Heart right ventricle (tissue), 16 donors: Measurements from ENCODE around the gene FEN1. TPM values are rescaled to one million over a fixed set of nuclear protein-coding genes. Genes with fewer than 3 reads are reported as not detected.

Source experiments
- ATAC-seq, 8 donors: fragments of 200-7000 bp; cut with Tn5 transposase; one replicate each; pipeline ENCODE4 v1.9.1; 2020; ENCODE audit warnings: mild to moderate bottlenecking in 8 of 8, moderate library complexity in 8 of 8, moderate number of reproducible peaks in 1 of 8
- DNase-seq, 2 donors: peaks; one replicate each; pipeline ENCODE4 v3.0.0-alpha.2; 2020
- H3K27ac ChIP-seq, 10 donors: fragments of 200-600 bp; sonication (generic) in 2 of 10; one replicate each; pipeline versions ENCODE4 v1.5.0 to v1.8.0; 2020 to 2022; ENCODE audit warnings: mild to moderate bottlenecking in 3 of 10
- H3K27me3 ChIP-seq, 7 donors: fragments of 200-600 bp; one replicate each; pipeline ENCODE4 v1.8.0; 2021 to 2022; ENCODE audit warnings: mild to moderate bottlenecking in 2 of 7
- H3K36me3 ChIP-seq, 9 donors: fragments of 200-600 bp; sonication (generic) in 1 of 9; one replicate each; pipeline versions ENCODE4 v1.5.0 to v1.8.0; 2020 to 2022; ENCODE audit warnings: mild to moderate bottlenecking in 2 of 9
- H3K4me1 ChIP-seq, 9 donors: fragments of 200-600 bp; sonication (generic) in 1 of 9; one replicate each; pipeline versions ENCODE4 v1.5.0 to v1.8.0; 2020 to 2022; ENCODE audit warnings: mild to moderate bottlenecking in 4 of 9
- H3K4me3 ChIP-seq, 10 donors: fragments of 200-600 bp; sonication (generic) in 2 of 10; one replicate each; pipeline versions ENCODE4 v1.5.0 to v1.8.0; 2020 to 2022; ENCODE audit warnings: mild to moderate bottlenecking in 7 of 10, moderate library complexity in 2 of 10
- H3K9me3 ChIP-seq, 11 donors: fragments of 200-600 bp in 10 of 11; sonication (generic) in 2 of 11; one replicate each; pipeline versions ENCODE4 v1.5.0 to v1.8.0; 2013 to 2022; ENCODE audit warnings: mild to moderate bottlenecking in 2 of 11, control low read depth in 1 of 11, moderate library complexity in 1 of 11
- CTCF ChIP-seq, 9 donors: fragments of 200-600 bp; sonication (generic) in 2 of 9; IDR thresholded peaks; one replicate each; pipeline versions ENCODE4 v1.5.0 to v1.8.0; 2021 to 2022; ENCODE audit warnings: antibody characterized with exemption in 9 of 9, mild to moderate bottlenecking in 5 of 9, moderate library complexity in 1 of 9
- WGBS, 2 donors: extraction: QIAGEN DNeasy Blood & Tissue Kit; methylation state at CpG; one replicate each; pipeline ENCODE4 v1.1.7; 2013; ENCODE audit warnings: inconsistent platforms in 1 of 2; 5-methylcytosine and 5-hydroxymethylcytosine counted together
- intact Hi-C, 10 donors: fragments of 100-400 bp; cut with DNase I; formaldehyde crosslinking; loops; one replicate each; pipeline versions ENCODE4 v1.11.1 to v1.14.2; 2022
- polyA plus RNA-seq, 2 donors: library from polyadenylated mRNA; stranded (reverse); fragments of 200-250 nt; gene quantifications; one replicate each; pipeline ENCODE4 v1.2.3, GENCODE V29; 2013
- total RNA-seq, 10 donors: library from RNA; stranded (reverse); fragmentation: NEBNext Ultra II Directional in 3 of 10; extraction: Animal tissue kit (Norgen Biotek cat#: 25700) in 3 of 10; gene quantifications; one replicate each; pipeline versions ENCODE4 v1.2.1 to v1.2.4, GENCODE V29; 2021 to 2023
- donor health status: Arrhythmogenic right ventricular cardiomyopathy.
- donor health status: ischemic (EF 13 %, LVEDD 7.1; RV severe dilation, severe dysfunction).
- donor health status: healthy with polysubstance abuse.
- donor health status: DM: no; HTN: yes; CAD: no.
- donor health status: DM: no; HTN: no; CAD: no.
- donor health status: ischemic (EF 25% LVEDD 6.9; RV normal size, moderate dysfunction).
- donor health status: ischemic (EF 25% LVEDD 5.7; RV mildly dilated, moderate dysfunction).
- donor health status: healthy.
- donor health status: DM: yes; HTN: yes; CAD: no.
- donor health status: Ischemic cardiomyopathy.
- donor health status: ischemic (EF 35%, LVEDD 5.7; RV mildly dilated, moderate dysfunction).
- donor health status: nonischemic (EF 11% LVEDD 7.7; RV severe dilation, severe dysfunction).
- donor health status: DM: yes; HTN: yes; CAD: no.
- donor health status: PGD.
- donor health status: ischemic (EF 29% LVEDD 5.4; RV normal size, mild dysfunction).
- donor health status: nonischemic (EF 23%, LVEDD 6.1; RV moderate dilation, normal function).

Gene FEN1
- total and polyA plus RNA-seq, 12 donors, result 2.1 to 8.8 (median 6.2) TPM

- WGBS, 2 donors, result 91 to 99% methylated on average over 6 of the region's 6 CpGs
- no peak for DNase-seq
Measured at GRCh38 chr11:61775106-61775505, 17.6 kb upstream of the FEN1 start.

GRCh38 chr11:61775606-61776554 is 16.8 kb upstream of the FEN1 start:
- ATAC-seq, result no peak
- no peak for TF ChIP-seq CTCF (IDR thresholded peaks at IDR 0.05)
- peaks cover 0 to 13% (median 0%) of the 10 kb centered on the region in 7 donors for H3K27me3 ChIP-seq

More at GRCh38 chr11:61775106-61775505, 17.6 kb upstream of the FEN1 start:
- peaks cover 0 to 13% (median 0%) of the 10 kb centered on the region in 7 donors for H3K27me3 ChIP-seq
- H3K27ac ChIP-seq, result no peak overlapping the region
- ATAC-seq, result no peak
- intact Hi-C loops, result no loop called here
- H3K9me3 ChIP-seq, result no peaks in the 10 kb centered on the region
- no peaks in the 10 kb centered on the region for H3K36me3 ChIP-seq
- TF ChIP-seq CTCF (IDR thresholded peaks at IDR 0.05), result no peak
- H3K4me3 ChIP-seq, result no peak overlapping the region
- H3K4me1 ChIP-seq, result peaks cover 0 to 22% (median 6%) of the 10 kb centered on the region in 9 donors

GRCh38 chr11:61776561-61777075 is 16.1 kb upstream of the FEN1 start:
- ATAC-seq, result peak in 5 of 8 donors; percentile 27 to 63 (median 48)
- no peaks in the 10 kb centered on the region for H3K36me3 ChIP-seq
- no peak overlapping the region for H3K27ac ChIP-seq
- peak; percentile 23 to 77 (median 59) for TF ChIP-seq CTCF (IDR thresholded peaks at IDR 0.05)
- H3K4me1 ChIP-seq, result peaks cover 0 to 22% (median 6%) of the 10 kb centered on the region in 9 donors
- intact Hi-C loops, result no loop called here
- WGBS, 2 donors, result 71 to 73% methylated on average over 9 of the region's 9 CpGs
- no peaks in the 10 kb centered on the region for H3K9me3 ChIP-seq
- DNase-seq, result peak; percentile 35 to 38
- H3K4me3 ChIP-seq, result no peak overlapping the region
- H3K27me3 ChIP-seq, result peaks cover 0 to 13% (median 0%) of the 10 kb centered on the region in 7 donors

More at GRCh38 chr11:61775606-61776554, 16.8 kb upstream of the FEN1 start:
- H3K4me1 ChIP-seq, result peaks cover 0 to 22% (median 6%) of the 10 kb centered on the region in 9 donors
- DNase-seq, result no peak
- H3K9me3 ChIP-seq, result no peaks in the 10 kb centered on the region
- no peaks in the 10 kb centered on the region for H3K36me3 ChIP-seq
- 87 to 88% methylated on average over 20 of the region's 20 CpGs for WGBS, 2 donors
- intact Hi-C loops, result no loop called here
- no peak overlapping the region for H3K4me3 ChIP-seq
- H3K27ac ChIP-seq, result no peak overlapping the region

GRCh38 chr11:61777234-61778090 is 15.2 kb upstream of the FEN1 start:
- no peaks in the 10 kb centered on the region for H3K36me3 ChIP-seq
- DNase-seq (peak; percentile 45 to 66), ATAC-seq (peak; percentile 53 to 73 (median 68))
- 39 to 43% methylated on average over 65 to 67 of the region's 67 CpGs for WGBS, 2 donors
- no peaks in the 10 kb centered on the region for H3K9me3 ChIP-seq
- TF ChIP-seq CTCF (IDR thresholded peaks at IDR 0.05), result peak in 1 of 9 donors; percentile 7
- peaks cover 0 to 13% (median 0%) of the 10 kb centered on the region in 7 donors for H3K27me3 ChIP-seq
- peak overlapping the region in 9 of 10 donors; percentile 6 to 44 (median 34) for H3K4me3 ChIP-seq
- H3K27ac ChIP-seq, result no peak overlapping the region
- peaks cover 0 to 17% (median 6%) of the 10 kb centered on the region in 9 donors for H3K4me1 ChIP-seq
- intact Hi-C loops, result no loop called here
